Type B pancreatic cell (in vitro differentiated cells): Measurements from ENCODE around the gene PHLPP1. TPM values are rescaled to one million over a fixed set of nuclear protein-coding genes. Genes with fewer than 3 reads are reported as not detected.

Source experiments
- DNase-seq: peaks from one replicate; pipeline ENCODE4 v3.0.0; 2021; ENCODE audit warnings: mixed read lengths; ENCODE audit not compliant: unreplicated experiment; ENCODE audit errors: extremely low spot score
- H3K27ac Mint-ChIP-seq: 2 replicates; pipeline ENCODE4 v1.8.0; 2021; ENCODE audit warnings: mild to moderate bottlenecking, mixed read lengths
- H3K27me3 Mint-ChIP-seq: 2 replicates; pipeline ENCODE4 v1.8.0; 2021; ENCODE audit warnings: mixed read lengths
- H3K36me3 Mint-ChIP-seq: 2 replicates; pipeline ENCODE4 v1.8.0; 2021; ENCODE audit warnings: mixed read lengths
- H3K4me1 Mint-ChIP-seq: one replicate; pipeline ENCODE4 v1.8.0; 2021; ENCODE audit warnings: mixed read lengths; ENCODE audit not compliant: unreplicated experiment
- H3K4me3 Mint-ChIP-seq: 2 replicates; pipeline ENCODE4 v1.8.0; 2021; ENCODE audit warnings: mild to moderate bottlenecking, mixed read lengths
- H3K9me3 Mint-ChIP-seq: 2 replicates; pipeline ENCODE4 v1.8.0; 2021; ENCODE audit warnings: mixed read lengths
- long read RNA-seq: library from polyadenylated mRNA; unstranded; transcript quantifications from one replicate; pipeline ENCODE4 v2.0.0, GENCODE V29; 2020
- total RNA-seq: library from RNA; stranded (reverse); gene quantifications from 2 replicates; pipeline ENCODE4 v1.2.1, GENCODE V29; 2021; ENCODE audit warnings: low replicate concordance
- TF ChIP-seq, protein P1 (sequence below): fragments of 200-600 bp; sonication (generic); conservative IDR thresholded peaks from 2 replicates; pipeline ENCODE4 v1.5.0; 2021; ENCODE audit warnings: antibody characterized with exemption, mild to moderate bottlenecking

The PHLPP1 gene
- total RNA-seq = 28.5 and 29.3 TPM in 2 replicates
- long read RNA-seq, partial matches to known transcripts = 13 of 15 reads
- long read RNA-seq, other reads (novel, unspliced or antisense) = 2 of 15 reads

DNA sequence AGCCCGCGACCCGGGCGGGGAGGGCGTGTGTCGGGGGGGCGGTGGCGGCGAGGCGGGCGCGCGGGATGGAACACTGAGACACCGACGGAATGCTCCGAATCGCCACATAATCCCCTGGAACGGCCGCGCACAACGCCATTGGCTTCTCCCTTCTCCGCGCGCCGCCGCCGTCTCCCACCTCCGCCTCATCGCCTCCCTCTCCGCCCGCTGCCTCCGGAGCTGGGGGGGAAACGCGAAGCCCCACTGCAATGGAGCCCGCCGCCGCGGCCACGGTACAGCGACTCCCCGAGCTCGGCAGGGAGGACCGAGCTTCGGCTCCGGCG is at the start of gene PHLPP1:
Gene PHLPP1, plus strand, starts transcription at position 106 of the 323 bp plus-strand sequence. Its CDS starts 143 bp downstream, at position 249.
- no peak for DNase-seq
- Mint-ChIP-seq H3K36me3 (peaks cover 4% of the 10 kb centered on the region), H3K27ac (peak within 1 kb of the TSS; percentile 99), H3K9me3 (no peaks in the 10 kb centered on the region), H3K4me3 (peak within 1 kb of the TSS; percentile 93), H3K4me1 (peaks cover 35% of the 10 kb centered on the region), H3K27me3 (peaks cover 5% of the 10 kb centered on the region)
- TF ChIP-seq, protein P1, sequence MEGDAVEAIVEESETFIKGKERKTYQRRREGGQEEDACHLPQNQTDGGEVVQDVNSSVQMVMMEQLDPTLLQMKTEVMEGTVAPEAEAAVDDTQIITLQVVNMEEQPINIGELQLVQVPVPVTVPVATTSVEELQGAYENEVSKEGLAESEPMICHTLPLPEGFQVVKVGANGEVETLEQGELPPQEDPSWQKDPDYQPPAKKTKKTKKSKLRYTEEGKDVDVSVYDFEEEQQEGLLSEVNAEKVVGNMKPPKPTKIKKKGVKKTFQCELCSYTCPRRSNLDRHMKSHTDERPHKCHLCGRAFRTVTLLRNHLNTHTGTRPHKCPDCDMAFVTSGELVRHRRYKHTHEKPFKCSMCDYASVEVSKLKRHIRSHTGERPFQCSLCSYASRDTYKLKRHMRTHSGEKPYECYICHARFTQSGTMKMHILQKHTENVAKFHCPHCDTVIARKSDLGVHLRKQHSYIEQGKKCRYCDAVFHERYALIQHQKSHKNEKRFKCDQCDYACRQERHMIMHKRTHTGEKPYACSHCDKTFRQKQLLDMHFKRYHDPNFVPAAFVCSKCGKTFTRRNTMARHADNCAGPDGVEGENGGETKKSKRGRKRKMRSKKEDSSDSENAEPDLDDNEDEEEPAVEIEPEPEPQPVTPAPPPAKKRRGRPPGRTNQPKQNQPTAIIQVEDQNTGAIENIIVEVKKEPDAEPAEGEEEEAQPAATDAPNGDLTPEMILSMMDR = no peak

DNA sequence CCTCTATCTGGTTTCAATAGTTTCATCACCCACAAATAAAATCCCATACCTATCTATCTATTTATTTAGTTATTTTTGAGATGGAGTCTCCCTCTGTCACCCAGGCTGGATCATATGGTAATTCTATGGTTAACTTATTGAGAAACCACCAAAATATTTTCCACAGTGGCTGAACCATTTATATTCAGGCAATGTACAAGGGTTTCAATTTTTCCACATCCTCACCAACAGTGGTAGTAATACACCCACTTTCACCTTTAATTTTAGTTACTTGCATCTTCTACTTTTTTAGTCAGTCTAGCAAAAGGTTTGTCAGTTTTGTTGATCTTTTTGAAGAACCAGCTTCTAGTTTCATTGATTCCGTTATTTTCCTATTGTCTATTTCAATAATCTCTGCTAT is 46.1 kb upstream of the PHLPP1 start:
- H3K4me3 Mint-ChIP-seq = no peak overlapping the region
- H3K4me1 Mint-ChIP-seq = peaks cover 10% of the 10 kb centered on the region
- H3K27me3 Mint-ChIP-seq = no peaks in the 10 kb centered on the region
- DNase-seq = no peak
- no peaks in the 10 kb centered on the region for H3K9me3 Mint-ChIP-seq
- H3K36me3 Mint-ChIP-seq = no peaks in the 10 kb centered on the region
- no peak overlapping the region for H3K27ac Mint-ChIP-seq
- TF ChIP-seq, protein P1 = no peak

DNA sequence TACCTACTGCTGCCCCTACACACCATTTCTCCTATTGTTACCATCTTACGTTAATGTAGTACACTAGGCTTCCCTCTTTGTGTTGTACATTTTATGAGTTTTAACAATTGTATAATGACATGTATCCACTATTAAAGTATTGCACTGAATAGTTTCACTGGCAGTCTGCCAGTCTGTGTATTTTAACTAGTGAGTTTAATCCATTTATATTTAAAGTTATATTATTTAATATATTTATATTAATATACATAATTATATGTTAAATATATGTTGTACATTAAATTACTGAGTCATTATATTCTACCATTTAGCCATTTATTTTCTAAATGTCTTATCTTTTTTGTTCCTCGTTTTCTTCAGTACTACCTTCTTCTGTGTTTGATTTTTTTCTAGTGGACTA is 44.8 kb upstream of the PHLPP1 start:
- H3K27ac Mint-ChIP-seq = no peak overlapping the region
- DNase-seq = no peak

DNA sequence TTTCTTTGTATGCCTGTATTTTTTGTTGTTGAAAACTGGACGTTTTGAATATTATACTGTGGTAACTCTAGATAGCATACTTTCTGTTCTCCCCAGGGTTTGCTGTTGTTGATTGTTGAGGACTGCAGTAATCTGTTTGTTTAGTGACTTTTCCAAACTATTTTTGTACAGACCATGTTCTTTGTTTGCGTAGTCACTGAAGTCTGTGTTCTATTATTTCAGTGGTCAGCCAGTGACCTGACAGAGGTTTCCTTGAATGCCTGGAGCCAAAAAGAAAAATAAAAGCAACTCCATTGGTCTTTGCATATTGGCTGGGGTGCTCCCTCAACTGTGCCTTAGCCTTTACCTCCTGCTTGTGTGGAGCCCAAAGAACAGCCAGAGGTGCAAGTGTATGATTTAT is 42.7 kb upstream of the PHLPP1 start:
- Mint-ChIP-seq H3K27me3 (no peaks in the 10 kb centered on the region), H3K27ac (no peak overlapping the region), H3K4me3 (no peak overlapping the region), H3K9me3 (no peaks in the 10 kb centered on the region), H3K36me3 (no peaks in the 10 kb centered on the region), H3K4me1 (peaks cover 10% of the 10 kb centered on the region)
- no peak for DNase-seq
- TF ChIP-seq, protein P1 = no peak

More for the DNA sequence above, 44.8 kb upstream of the PHLPP1 start:
- TF ChIP-seq, protein P1 = no peak
- H3K9me3 Mint-ChIP-seq = no peaks in the 10 kb centered on the region
- H3K36me3 Mint-ChIP-seq = no peaks in the 10 kb centered on the region
- peaks cover 10% of the 10 kb centered on the region for H3K4me1 Mint-ChIP-seq
- H3K4me3 Mint-ChIP-seq = no peak overlapping the region
- H3K27me3 Mint-ChIP-seq = no peaks in the 10 kb centered on the region

DNA sequence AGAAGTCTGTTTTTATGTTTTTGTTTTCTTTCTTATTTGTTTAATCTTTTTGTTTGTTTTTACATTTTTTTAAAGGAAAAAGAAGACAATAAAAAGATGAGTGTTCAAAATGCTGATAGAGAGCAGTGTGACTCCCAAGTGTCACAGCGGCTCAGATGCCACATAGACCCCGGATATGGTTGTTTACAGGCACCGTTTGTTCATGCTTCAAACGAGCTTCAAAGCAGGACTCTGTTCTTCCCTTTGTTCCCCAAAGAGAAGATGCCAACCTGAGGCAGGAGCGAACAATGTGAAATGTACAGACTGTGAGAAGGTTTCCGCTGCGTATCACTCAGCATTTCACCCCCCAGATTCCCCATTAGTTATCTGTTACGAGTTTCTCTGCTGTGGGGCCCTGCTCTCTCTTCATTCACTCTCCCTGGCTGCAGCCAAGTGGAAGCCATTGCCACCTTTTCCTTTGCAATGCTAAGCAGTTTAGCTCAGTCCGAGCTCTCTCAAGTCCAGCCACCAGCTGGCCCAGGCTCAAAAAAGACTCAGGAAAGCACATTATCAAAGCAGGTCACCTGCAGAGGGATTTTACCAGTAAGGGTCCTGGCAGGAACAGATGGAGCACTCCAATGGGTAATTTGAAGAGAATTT is 36.4 kb upstream of the PHLPP1 start:
- no peak overlapping the region for H3K27ac Mint-ChIP-seq
- no peaks in the 10 kb centered on the region for H3K9me3 Mint-ChIP-seq
- H3K4me3 Mint-ChIP-seq = no peak overlapping the region
- H3K36me3 Mint-ChIP-seq = no peaks in the 10 kb centered on the region
- DNase-seq = no peak
- TF ChIP-seq, protein P1 = no peak
- peaks cover 9% of the 10 kb centered on the region for H3K4me1 Mint-ChIP-seq
- H3K27me3 Mint-ChIP-seq = no peaks in the 10 kb centered on the region
